Left ventricle myocardium inferior (tissue), 1 donor: ENCODE results near the gene PIK3CA. TPM values are rescaled to one million over a fixed set of nuclear protein-coding genes. Genes with fewer than 3 reads are reported as not detected.
"Not testable (repeated sequence)": the region's sequence is repeated elsewhere in the genome, so short reads cannot be mapped to it uniquely, and the experiment has no call there.

Experiments
- DNase-seq: peaks from one replicate; pipeline ENCODE4 v3.0.0-alpha.2; 2020
- H3K27ac ChIP-seq: fragments of 200-600 bp; replicated peaks from 2 replicates; pipeline ENCODE4 v1.8.0; 2021
- H3K27me3 ChIP-seq: fragments of 200-600 bp; 2 replicates; pipeline ENCODE4 v1.8.0; 2021; ENCODE audit warnings: low read depth
- H3K36me3 ChIP-seq: fragments of 200-600 bp; 2 replicates; pipeline ENCODE4 v1.8.0; 2021
- H3K4me1 ChIP-seq: fragments of 200-600 bp; 2 replicates; pipeline ENCODE4 v1.8.0; 2021
- H3K4me3 ChIP-seq: fragments of 200-600 bp; 2 replicates; pipeline ENCODE4 v1.8.0; 2021; ENCODE audit warnings: mild to moderate bottlenecking, moderate library complexity
- H3K9me3 ChIP-seq: fragments of 200-600 bp; replicated peaks from 2 replicates; pipeline ENCODE4 v1.8.0; 2021
- CTCF ChIP-seq: fragments of 200-600 bp; IDR thresholded peaks from 2 replicates; pipeline ENCODE4 v1.8.0; 2021; ENCODE audit warnings: antibody characterized with exemption, mild to moderate bottlenecking, borderline replicate concordance
- intact Hi-C: fragments of 100-400 bp; cut with micrococcal nuclease; formaldehyde crosslinking; loops from one replicate; pipeline ENCODE4 v1.11.0; 2022
- total RNA-seq: library from RNA; stranded (reverse); fragmentation: NEBNext Ultra II Directional; extraction: Animal tissue kit (Norgen Biotek cat#: 25700); gene quantifications from one replicate; pipeline ENCODE4 v1.2.1, GENCODE V29; 2021
- donor health status: DM: no; HTN: yes; CAD: no; lungs with severe emphysema.

The PIK3CA gene
- total RNA-seq, 1 donor from 2014 or later, result 19.6 TPM

- Histone ChIP-seq H3K4me1 (no peaks in the 10 kb centered on the region), H3K9me3 (peaks cover 8% of the 10 kb centered on the region), H3K27ac (no peak overlapping the region), H3K36me3 (no peaks in the 10 kb centered on the region), H3K4me3 (no peak overlapping the region), H3K27me3 (no peaks in the 10 kb centered on the region)
- intact Hi-C loops, result no loop called here
- no peak for TF ChIP-seq CTCF
- DNase-seq, result no peak
Observed at GRCh38 chr3:179108086-179108485, 40.1 kb upstream of the PIK3CA start.

GRCh38 chr3:179113903-179114302, 34.3 kb upstream of the PIK3CA start:
- intact Hi-C loops, result no loop called here
- no peaks in the 10 kb centered on the region for H3K4me1 ChIP-seq

GRCh38 chr3:179115444-179115843, 32.7 kb upstream of the PIK3CA start:
- H3K4me1 ChIP-seq, H3K27ac ChIP-seq, DNase-seq, H3K27me3 ChIP-seq, intact Hi-C loops, H3K4me3 ChIP-seq, H3K9me3 ChIP-seq, H3K36me3 ChIP-seq: not testable (repeated sequence)

More at GRCh38 chr3:179113903-179114302, 34.3 kb upstream of the PIK3CA start:
- H3K27me3 ChIP-seq, result no peaks in the 10 kb centered on the region
- H3K4me3 ChIP-seq, result no peak overlapping the region
- H3K9me3 ChIP-seq, result peaks cover 5% of the 10 kb centered on the region
- no peak for DNase-seq
- TF ChIP-seq CTCF, result no peak
- H3K27ac ChIP-seq, result no peak overlapping the region
- no peaks in the 10 kb centered on the region for H3K36me3 ChIP-seq

- H3K36me3 ChIP-seq, result no peaks in the 10 kb centered on the region
- no peak overlapping the region for H3K27ac ChIP-seq
- H3K9me3 ChIP-seq, result no peaks in the 10 kb centered on the region
- no peak for TF ChIP-seq CTCF
- H3K4me3 ChIP-seq, result no peak overlapping the region
- DNase-seq, result no peak
- H3K27me3 ChIP-seq, result no peaks in the 10 kb centered on the region
- intact Hi-C loops, result no loop called here
- H3K4me1 ChIP-seq, result no peaks in the 10 kb centered on the region
Observed at GRCh38 chr3:179116816-179117215, 31.3 kb upstream of the PIK3CA start.

- H3K4me3 ChIP-seq, intact Hi-C loops, H3K9me3 ChIP-seq, H3K36me3 ChIP-seq, H3K27me3 ChIP-seq, DNase-seq, H3K27ac ChIP-seq, H3K4me1 ChIP-seq: not testable (repeated sequence)
Observed at GRCh38 chr3:179132191-179132890, 15.8 kb upstream of the PIK3CA start.

- H3K27ac ChIP-seq, result no peak overlapping the region
- no peak for TF ChIP-seq CTCF
- H3K4me3 ChIP-seq, result no peak overlapping the region
- DNase-seq, result no peak
- H3K4me1 ChIP-seq, result no peaks in the 10 kb centered on the region
- H3K36me3 ChIP-seq, result no peaks in the 10 kb centered on the region
- H3K27me3 ChIP-seq, result no peaks in the 10 kb centered on the region
- intact Hi-C loops, result no loop called here
- H3K9me3 ChIP-seq, result no peaks in the 10 kb centered on the region
Observed at GRCh38 chr3:179133575-179133974, 14.6 kb upstream of the PIK3CA start.

- DNase-seq, result no peak
- Histone ChIP-seq H3K27me3 (no peaks in the 10 kb centered on the region), H3K27ac (no peak overlapping the region), H3K4me1 (no peaks in the 10 kb centered on the region), H3K9me3 (no peaks in the 10 kb centered on the region), H3K4me3 (no peak overlapping the region), H3K36me3 (no peaks in the 10 kb centered on the region)
- intact Hi-C loops, result no loop called here
- no peak for TF ChIP-seq CTCF
Observed at GRCh38 chr3:179136195-179136594, 12.0 kb upstream of the PIK3CA start.
